H1 (cell line): ENCODE results near the gene OR10J4. TPM values are rescaled to one million over a fixed set of nuclear protein-coding genes. Genes with fewer than 3 reads are reported as not detected.

Experiments
- CTCF ChIA-PET: fragments of 300-600 bp; sonication (Branson Sonifier 250); formaldehyde crosslinking; loops from one replicate; lab custom pipeline; 2021; ENCODE audit not compliant: partially characterized antibody; lab: Charles Lee
- POLR2A ChIA-PET: fragments of 300-600 bp; sonication (Branson Sonifier 250); formaldehyde crosslinking; loops from one replicate; lab custom pipeline; 2021; ENCODE audit warnings: inconsistent platforms; ENCODE audit not compliant: partially characterized antibody; lab: Charles Lee
- DNase-seq, 2 experiments: peaks; one replicate each; pipeline versions ENCODE4 v3.0.0 to v3.0.0-alpha.2; 2010 to 2022; ENCODE audit warnings: low spot score in 2 of 2, low read depth in 1 of 2, mixed read lengths in 1 of 2
- FAIRE-seq: peaks from 2 replicates; lab custom pipeline; 2011; peaks lifted over from hg19 to GRCh38; lab: Jason Lieb, UNC
- H2AFZ ChIP-seq: 2 replicates; pipeline ENCODE4 v1.8.1; 2012; ENCODE audit warnings: low read length, inconsistent platforms
- H2AK5ac ChIP-seq: 2 replicates; pipeline ENCODE4 v1.6.1; 2013; ENCODE audit warnings: low read depth, low read length
- H2BK120ac ChIP-seq: replicated peaks from 2 replicates; pipeline ENCODE3; 2013; ENCODE audit warnings: low read depth, low read length, inconsistent platforms
- H2BK12ac ChIP-seq: 2 replicates; pipeline ENCODE4 v1.6.1; 2013; ENCODE audit warnings: low read depth, low read length
- H2BK15ac ChIP-seq: 2 replicates; pipeline ENCODE4 v1.6.1; 2013; ENCODE audit warnings: low read length
- H2BK20ac ChIP-seq: 2 replicates; pipeline ENCODE4 v1.6.1; 2013; ENCODE audit warnings: low read length
- H2BK5ac ChIP-seq: 2 replicates; pipeline ENCODE4 v1.6.1; 2013; ENCODE audit warnings: low read depth, low read length
- H3K14ac ChIP-seq: 2 replicates; pipeline ENCODE4 v1.6.1; 2013; ENCODE audit warnings: inconsistent platforms; ENCODE audit not compliant: insufficient read length
- H3K18ac ChIP-seq: 2 replicates; pipeline ENCODE4 v1.6.1; 2013; ENCODE audit warnings: low read length; ENCODE audit errors: extremely low read depth
- H3K23ac ChIP-seq: 2 replicates; pipeline ENCODE4 v1.6.1; 2013; ENCODE audit warnings: inconsistent platforms; ENCODE audit not compliant: insufficient read length
- H3K23me2 ChIP-seq: 2 replicates; pipeline ENCODE4 v1.6.1; 2013; ENCODE audit warnings: low read depth, low read length
- H3K27ac ChIP-seq: 2 replicates; pipeline ENCODE4 v1.6.1; 2011; ENCODE audit warnings: low read depth, low read length, inconsistent platforms
- H3K27me3 ChIP-seq, 4 experiments: replicated peaks in 1 of 4; 1 replicate in 1 of 4; 2 replicates in 3 of 4; pipeline versions ENCODE4 v1.6.1 to v1.8.1; 2011 to 2013; ENCODE audit warnings: low read length in 3 of 4, mild to moderate bottlenecking in 3 of 4, inconsistent platforms in 2 of 4, mixed read lengths in 2 of 4, moderate library complexity in 1 of 4; ENCODE audit not compliant: control insufficient read depth in 3 of 4, insufficient read depth in 3 of 4; ENCODE audit errors: extremely low read depth in 1 of 4
- H3K36me3 ChIP-seq, 4 experiments: 2 replicates each; pipeline versions ENCODE4 v1.6.1 to v1.8.1; 2011 to 2013; ENCODE audit warnings: mild to moderate bottlenecking in 4 of 4, low read length in 3 of 4, moderate library complexity in 2 of 4, control low read depth in 1 of 4, inconsistent platforms in 1 of 4; ENCODE audit not compliant: insufficient read depth in 4 of 4, control insufficient read depth in 2 of 4
- H3K4ac ChIP-seq: replicated peaks from 2 replicates; pipeline ENCODE3; 2013; ENCODE audit warnings: low read length, low read depth, mixed read lengths, inconsistent platforms; ENCODE audit not compliant: insufficient read length
- H3K4me1 ChIP-seq, 4 experiments: replicated peaks in 1 of 4; 1 replicate in 1 of 4; 2 replicates in 3 of 4; pipeline versions ENCODE4 v1.6.1 to v1.8.1; 2011 to 2013; ENCODE audit warnings: low read length in 3 of 4, inconsistent platforms in 2 of 4, mixed read lengths in 1 of 4; ENCODE audit not compliant: insufficient read depth in 4 of 4, control insufficient read depth in 3 of 4
- H3K4me2 ChIP-seq, 2 experiments: 2 replicates each; pipeline versions ENCODE4 v1.6.1 to v1.8.1; 2011 to 2013; ENCODE audit warnings: low read depth in 2 of 2, low read length in 2 of 2, control low read depth in 1 of 2, inconsistent platforms in 1 of 2, mild to moderate bottlenecking in 1 of 2; ENCODE audit not compliant: insufficient read depth in 1 of 2
- H3K4me3 ChIP-seq, 4 experiments: fragments of 200-600, 300-600 bp in 1 of 4; sonication (generic), shearing (Covaris generic), sonication (Bioruptor Twin) in 1 of 4; 2 replicates each; pipeline versions ENCODE4 v1.5.1 to v1.8.1; 2011 to 2016; ENCODE audit warnings: low read length in 4 of 4, low read depth in 3 of 4, control low read depth in 2 of 4, inconsistent platforms in 2 of 4, mild to moderate bottlenecking in 2 of 4, mixed read lengths in 1 of 4, moderate library complexity in 1 of 4; ENCODE audit not compliant: insufficient read depth in 2 of 4; ENCODE audit errors: extremely low read depth in 1 of 4
- H3K56ac ChIP-seq: replicated peaks from 2 replicates; pipeline ENCODE3; 2013; ENCODE audit warnings: low read depth, mild to moderate bottlenecking, mixed read lengths, low read length, inconsistent platforms; ENCODE audit not compliant: insufficient read length
- H3K79me1 ChIP-seq: 2 replicates; pipeline ENCODE4 v1.6.1; 2013; ENCODE audit warnings: low read depth, low read length, control low read depth
- H3K79me2 ChIP-seq, 2 experiments: 2 replicates each; pipeline versions ENCODE4 v1.6.1 to v1.8.1; 2012 to 2013; ENCODE audit warnings: low read length in 2 of 2, mild to moderate bottlenecking in 2 of 2, inconsistent platforms in 1 of 2; ENCODE audit not compliant: insufficient read depth in 2 of 2, control insufficient read depth in 1 of 2
- H3K9ac ChIP-seq, 4 experiments: replicated peaks in 1 of 4; 1 replicate in 1 of 4; 2 replicates in 3 of 4; pipeline versions ENCODE4 v1.6.1 to v1.8.1; 2011 to 2013; ENCODE audit warnings: low read depth in 3 of 4, low read length in 3 of 4, control low read depth in 2 of 4, mild to moderate bottlenecking in 2 of 4, moderate library complexity in 2 of 4, inconsistent platforms in 1 of 4; ENCODE audit errors: extremely low read depth in 1 of 4
- H3K9me3 ChIP-seq, 2 experiments: 2 replicates each; pipeline versions ENCODE4 v1.6.1 to v1.8.1; 2012 to 2013; ENCODE audit warnings: mild to moderate bottlenecking in 2 of 2, moderate library complexity in 2 of 2, control low read depth in 1 of 2, inconsistent platforms in 1 of 2, low read depth in 1 of 2, low read length in 1 of 2, mixed read lengths in 1 of 2; ENCODE audit not compliant: insufficient read depth in 2 of 2
- H4K20me1 ChIP-seq, 2 experiments: replicated peaks in 1 of 2; 2 replicates each; pipeline versions ENCODE3 to v1.8.1; 2011 to 2013; ENCODE audit warnings: inconsistent platforms in 2 of 2, low read length in 2 of 2, mild to moderate bottlenecking in 1 of 2; ENCODE audit not compliant: insufficient read depth in 2 of 2, control insufficient read depth in 1 of 2
- H4K5ac ChIP-seq: 2 replicates; pipeline ENCODE4 v1.6.1; 2013; ENCODE audit warnings: low read length, low read depth, mixed read lengths, inconsistent platforms; ENCODE audit not compliant: insufficient read length
- H4K8ac ChIP-seq: 2 replicates; pipeline ENCODE4 v1.8.0; 2013; ENCODE audit warnings: mild to moderate bottlenecking, moderate library complexity, low read length, inconsistent platforms; ENCODE audit not compliant: insufficient read depth; ENCODE audit errors: extremely low read depth
- H4K91ac ChIP-seq: replicated peaks from 2 replicates; pipeline ENCODE3; 2013; ENCODE audit warnings: low read length, mixed read lengths, inconsistent platforms; ENCODE audit not compliant: insufficient read length
- BRCA1 ChIP-seq: IDR thresholded peaks from 2 replicates; pipeline ENCODE4 v1.6.1; 2012; ENCODE audit warnings: low read depth, low read length, improper control_type of control experiment
- POLR2A ChIP-seq, 2 experiments: IDR thresholded peaks; 1 replicate in 1 of 2; 2 replicates in 1 of 2; pipeline ENCODE4 v1.6.1; 2011; ENCODE audit warnings: low read depth in 2 of 2, low read length in 2 of 2, mild to moderate bottlenecking in 2 of 2; ENCODE audit errors: control extremely low read depth in 1 of 2
- RBBP5 ChIP-seq: IDR thresholded peaks from 2 replicates; pipeline ENCODE4 v1.7.1; 2012; ENCODE audit warnings: low read depth, mild to moderate bottlenecking, inconsistent platforms, low read length, moderate library complexity, borderline replicate concordance
- SIRT6 ChIP-seq: IDR thresholded peaks from one replicate; pipeline ENCODE4 v1.7.1; 2012; ENCODE audit warnings: low read length, inconsistent platforms
- ZNF274 ChIP-seq: IDR thresholded peaks from 2 replicates; pipeline ENCODE4 v1.7.0; 2012; ENCODE audit warnings: low read length, borderline replicate concordance; ENCODE audit errors: extremely low read depth
- WGBS, 2 experiments: shearing (Covaris generic) in 1 of 2; methylation state at CpG; one replicate each; pipeline versions ENCODE4 v1.1.6 to v1.1.7; 2013 to 2015; ENCODE audit warnings: low lambda C conversion rate in 2 of 2, mixed read lengths in 2 of 2, inconsistent platforms in 1 of 2, low coverage in 1 of 2, missing lambda C conversion rate in 1 of 2; ENCODE audit not compliant: insufficient replicate concordance in 2 of 2, insufficient coverage in 1 of 2, insufficient read length in 1 of 2; ENCODE audit errors: extremely low coverage in 1 of 2, missing lambda C conversion rate in 1 of 2; 5-methylcytosine and 5-hydroxymethylcytosine counted together
- polyA plus RNA-seq, 7 experiments: library from polyadenylated mRNA; depleted of rRNA in 3 of 7; stranded (reverse) in 5 of 7; unstranded in 2 of 7; fragments of >200 nt in 5 of 7; fragments of 200-250 nt in 2 of 7; gene quantifications; 1 replicate in 5 of 7; 2 replicates in 1 of 7; 4 replicates in 1 of 7; pipeline versions ENCODE4 v1.2.1 to v1.2.3, GENCODE V29; 2011 to 2013; ENCODE audit warnings: missing spikeins in 2 of 7, mixed read lengths in 2 of 7
- total RNA-seq: library from RNA; stranded (reverse); fragmentation: NEBNext Ultra II Directional; extraction: Animal tissue kit (Norgen Biotek cat#: 25700); gene quantifications from 2 replicates; pipeline ENCODE4 v1.2.1, GENCODE V29; 2021

The OR10J4 gene
- total and polyA plus RNA-seq, 2 of the 8 experiments (the other 6 are each of a cell fraction or from before 2014, with no cell fraction given): not detected

GRCh38 chr1:159408862-159409400, 23.1 kb upstream of the OR10J4 start:
- Histone ChIP-seq H2AK5ac (no peak overlapping the region), H3K9me3 (peaks cover 37 to 38% of the 10 kb centered on the region in 2 experiments), H2BK12ac (no peak overlapping the region), H3K14ac (no peak overlapping the region), H3K23me2 (no peaks in the 10 kb centered on the region), H2BK120ac (no peak overlapping the region), H3K4ac (no peak overlapping the region), H4K91ac (no peak overlapping the region), H3K79me1 (no peaks in the 10 kb centered on the region), H3K56ac (no peak overlapping the region), H2AFZ (no peak overlapping the region), H3K4me1 (no peaks in the 10 kb centered on the region; a peak in 1 of 7 replicates), H3K23ac (no peak overlapping the region), H3K4me2 (no peak overlapping the region), H3K9ac (no peak overlapping the region), H2BK15ac (no peak overlapping the region), H4K5ac (no peak overlapping the region), H3K18ac (no peak overlapping the region), H2BK20ac (no peak overlapping the region), H4K8ac (no peak overlapping the region), H3K36me3 (no peaks in the 10 kb centered on the region), H3K27me3 (no peaks in the 10 kb centered on the region), H3K79me2 (no peaks in the 10 kb centered on the region), H3K27ac (no peak overlapping the region), H3K4me3 (no peak overlapping the region), H4K20me1 (no peaks in the 10 kb centered on the region), H2BK5ac (no peak overlapping the region)
- FAIRE-seq (no peak), DNase-seq (no peak)
- WGBS, 2 experiments: 82% methylated on average over 6 of the region's 6 CpGs; no CpG with 5 or more reads in 1 of the 2 experiments
- TF ChIP-seq RBBP5 (no peak), POLR2A (IDR thresholded peaks at IDR 0.05; ENCODE audit: control extremely low read depth in 1 of 2, low read depth in 2 of 2, low read length in 2 of 2) (no peak), BRCA1 (no peak), SIRT6 (no peak), ZNF274 (no peak)
- ChIA-PET CTCF (no interaction called here), POLR2A (no interaction called here)
